ENCODE data around the gene KNSTRN. TPM values are rescaled to one million over a fixed set of nuclear protein-coding genes. Genes with fewer than 3 reads are reported as not detected.

Gene KNSTRN
- total and polyA plus RNA-seq, 9 donors: 5.8 to 10.7 (median 6.6) TPM

DNA sequence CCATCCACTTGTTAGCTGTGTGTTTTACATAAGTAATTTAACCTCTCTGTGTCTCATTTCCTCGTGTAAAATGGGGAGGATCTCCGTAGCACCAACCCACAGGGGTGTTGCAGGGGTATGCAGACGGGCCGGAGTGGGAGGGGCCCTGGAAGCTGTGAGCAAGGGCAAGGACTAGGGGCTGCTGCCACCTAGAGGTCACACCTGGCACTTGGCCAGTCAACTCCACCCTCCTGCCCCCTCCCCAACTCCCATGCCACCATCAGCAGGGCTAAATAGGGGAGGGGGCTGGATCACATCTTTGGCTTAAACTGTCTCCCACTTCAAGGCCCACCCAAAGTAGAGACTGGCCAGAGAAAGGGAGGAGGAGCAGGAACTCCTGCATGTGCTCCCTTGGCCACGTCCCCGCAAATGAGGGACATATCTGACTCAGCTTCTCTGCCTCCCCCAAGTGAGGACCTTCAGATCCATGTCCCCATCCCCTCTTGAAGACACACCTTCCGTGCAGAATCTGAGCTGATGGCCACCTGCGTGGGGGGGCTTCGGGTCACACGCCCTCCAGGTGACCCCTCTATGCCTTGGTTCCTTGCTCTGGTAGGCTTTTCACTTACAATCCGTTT, 44.4 kb upstream of the KNSTRN start:
- no peak overlapping the region for H3K4me3 ChIP-seq
- intact Hi-C loops (cut with DNase I): no loop called here
- no peak for TF ChIP-seq EP300 (IDR thresholded peaks at IDR 0.05)
- no peak for TF ChIP-seq POLR2A (IDR thresholded peaks at IDR 0.05)
- TF ChIP-seq, protein P1, sequence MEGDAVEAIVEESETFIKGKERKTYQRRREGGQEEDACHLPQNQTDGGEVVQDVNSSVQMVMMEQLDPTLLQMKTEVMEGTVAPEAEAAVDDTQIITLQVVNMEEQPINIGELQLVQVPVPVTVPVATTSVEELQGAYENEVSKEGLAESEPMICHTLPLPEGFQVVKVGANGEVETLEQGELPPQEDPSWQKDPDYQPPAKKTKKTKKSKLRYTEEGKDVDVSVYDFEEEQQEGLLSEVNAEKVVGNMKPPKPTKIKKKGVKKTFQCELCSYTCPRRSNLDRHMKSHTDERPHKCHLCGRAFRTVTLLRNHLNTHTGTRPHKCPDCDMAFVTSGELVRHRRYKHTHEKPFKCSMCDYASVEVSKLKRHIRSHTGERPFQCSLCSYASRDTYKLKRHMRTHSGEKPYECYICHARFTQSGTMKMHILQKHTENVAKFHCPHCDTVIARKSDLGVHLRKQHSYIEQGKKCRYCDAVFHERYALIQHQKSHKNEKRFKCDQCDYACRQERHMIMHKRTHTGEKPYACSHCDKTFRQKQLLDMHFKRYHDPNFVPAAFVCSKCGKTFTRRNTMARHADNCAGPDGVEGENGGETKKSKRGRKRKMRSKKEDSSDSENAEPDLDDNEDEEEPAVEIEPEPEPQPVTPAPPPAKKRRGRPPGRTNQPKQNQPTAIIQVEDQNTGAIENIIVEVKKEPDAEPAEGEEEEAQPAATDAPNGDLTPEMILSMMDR (IDR thresholded peaks at IDR 0.05): peak in 1 of 3 donors; percentile 51
- no peaks in the 10 kb centered on the region for H3K36me3 ChIP-seq
- peak; percentile 45 to 74 (median 56) for DNase-seq
- no peaks in the 10 kb centered on the region for H3K9me3 ChIP-seq
- no peaks in the 10 kb centered on the region for H3K27me3 ChIP-seq
- 45 to 58% (median 46%) methylated on average over 11 of the region's 11 CpGs for WGBS, 3 donors
- H3K4me1 ChIP-seq (ENCODE audit: insufficient read depth): peaks cover 26% of the 10 kb centered on the region
- peak overlapping the region in 1 of 2 donors; percentile 33 for H3K27ac ChIP-seq

DNA sequence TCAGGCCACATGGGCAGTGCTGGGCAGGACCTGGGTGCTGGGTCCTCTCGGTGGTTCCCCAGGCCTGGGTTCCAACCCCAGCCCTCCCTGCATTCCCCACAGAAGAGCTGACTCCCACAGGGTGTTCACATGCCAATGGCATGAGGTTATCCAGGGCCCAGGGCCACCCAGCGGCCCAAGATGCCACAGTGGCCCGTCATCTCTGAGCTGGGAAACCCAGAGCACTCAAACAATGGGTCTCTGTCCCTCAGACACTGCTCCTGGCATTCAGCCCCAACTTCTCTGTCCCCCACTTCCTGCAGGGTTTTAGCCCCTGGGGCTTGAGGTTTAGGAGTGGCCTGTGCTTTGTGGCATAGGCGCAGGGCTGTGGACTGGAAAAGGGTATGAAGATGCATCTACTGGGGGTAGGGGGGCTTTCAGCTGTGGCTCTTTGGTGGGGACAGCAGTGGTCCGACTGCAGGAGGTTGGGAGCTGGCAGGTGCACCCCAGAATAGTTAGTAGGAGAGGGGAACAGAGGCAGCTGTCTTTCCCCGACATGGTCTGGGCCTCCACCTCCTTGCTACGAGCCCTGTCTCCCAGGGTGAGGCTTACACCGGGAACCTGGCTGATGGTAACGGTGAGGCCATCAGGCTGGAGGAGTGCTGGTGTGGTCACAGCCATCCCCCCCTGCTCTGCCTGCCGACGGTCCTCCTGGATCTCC, 43.5 kb upstream of the KNSTRN start:
- DNase-seq: no peak
- Histone ChIP-seq H3K4me3 (peak overlapping the region; percentile 26), H3K4me1 (ENCODE audit: insufficient read depth) (peaks cover 26% of the 10 kb centered on the region), H3K9me3 (no peaks in the 10 kb centered on the region), H3K36me3 (no peaks in the 10 kb centered on the region), H3K27ac (peak overlapping the region; percentile 57 to 84), H3K27me3 (no peaks in the 10 kb centered on the region)
- WGBS, 3 donors: 84 to 88% (median 87%) methylated on average over 11 of the region's 11 CpGs
- intact Hi-C loops (cut with DNase I): no loop called here
- TF ChIP-seq, protein P1 (IDR thresholded peaks at IDR 0.05): no peak
- no peak for TF ChIP-seq POLR2A (IDR thresholded peaks at IDR 0.05)
- no peak for TF ChIP-seq EP300 (IDR thresholded peaks at IDR 0.05)

- peak in 2 of 5 donors; percentile 31 to 49 for DNase-seq
- H3K4me1 ChIP-seq (ENCODE audit: insufficient read depth): peaks cover 27% of the 10 kb centered on the region
- intact Hi-C loops (cut with DNase I): no loop called here
Observed at GRCh38 chr15:40339621-40339945, 42.9 kb upstream of the KNSTRN start.

GRCh38 chr15:40340038-40340739, 42.3 kb upstream of the KNSTRN start:
- H3K9me3 ChIP-seq: no peaks in the 10 kb centered on the region
- 17 to 23% (median 20%) methylated on average over 14 of the region's 14 CpGs for WGBS, 3 donors
- peak; percentile 83 to 92 (median 87) for DNase-seq
- H3K4me1 ChIP-seq (ENCODE audit: insufficient read depth): peaks cover 27% of the 10 kb centered on the region
- no peaks in the 10 kb centered on the region for H3K27me3 ChIP-seq
- no peaks in the 10 kb centered on the region for H3K36me3 ChIP-seq
- peak overlapping the region; percentile 26 for H3K4me3 ChIP-seq
- peak overlapping the region; percentile 57 to 84 for H3K27ac ChIP-seq
- intact Hi-C loops (cut with DNase I): loop anchor here in 1 of 4 donors (10.0 kb wide), 1 partner anchor 235 kb away; the partner anchor contains the start of gene BMF
- no peak for TF ChIP-seq POLR2A (IDR thresholded peaks at IDR 0.05)
- no peak for TF ChIP-seq EP300 (IDR thresholded peaks at IDR 0.05)
- TF ChIP-seq, protein P1 (IDR thresholded peaks at IDR 0.05): no peak

More at GRCh38 chr15:40339621-40339945, 42.9 kb upstream of the KNSTRN start:
- WGBS, 3 donors: 85 to 88% (median 88%) methylated on average over 7 of the region's 7 CpGs
- no peaks in the 10 kb centered on the region for H3K9me3 ChIP-seq
- H3K4me3 ChIP-seq: peak overlapping the region; percentile 26
- TF ChIP-seq EP300 (IDR thresholded peaks at IDR 0.05): no peak
- TF ChIP-seq POLR2A (IDR thresholded peaks at IDR 0.05): no peak
- TF ChIP-seq, protein P1 (IDR thresholded peaks at IDR 0.05): no peak
- peak overlapping the region; percentile 57 to 84 for H3K27ac ChIP-seq
- H3K27me3 ChIP-seq: no peaks in the 10 kb centered on the region
- no peaks in the 10 kb centered on the region for H3K36me3 ChIP-seq

Measured in ovary (tissue), 9 donors.